SK-N-MC (cell line): ENCODE measurements around the gene DISC1.

Experiments
- EZH2 ChIP-seq: fragments of 200-600 bp; sonication (generic); IDR thresholded peaks from one replicate; pipeline ENCODE4 v1.6.1; 2017; ENCODE audit warnings: antibody characterized with exemption
- POLR2AphosphoS5 ChIP-seq: IDR thresholded peaks from 2 replicates; pipeline ENCODE4 v1.6.1; 2012; ENCODE audit warnings: mild to moderate bottlenecking, low read depth, low read length, borderline replicate concordance

DNA sequence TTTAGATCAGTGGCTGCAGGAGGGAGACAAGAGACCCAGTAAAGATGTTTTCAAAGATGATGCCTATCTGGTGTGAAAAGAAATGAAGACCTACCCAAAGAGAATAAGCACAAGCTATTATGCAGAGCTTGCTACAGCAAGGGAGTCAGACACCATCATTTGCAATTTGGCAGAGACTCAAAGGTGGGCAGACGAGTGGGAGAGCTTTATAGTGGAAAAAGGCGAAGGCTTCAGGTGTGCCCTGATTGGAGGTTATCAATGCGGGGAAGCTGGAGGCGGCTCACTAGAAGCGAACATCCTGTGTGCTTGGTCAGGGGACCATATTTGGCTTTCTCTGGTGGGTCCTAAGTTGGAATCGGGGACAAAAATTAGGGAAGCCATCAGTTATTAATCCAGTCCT, 183.8 kb downstream of the DISC1 start:
- TF ChIP-seq POLR2AphosphoS5 (no peak), EZH2 (no peak)
